ENCODE results near the gene SNX22. TPM values are rescaled to one million over a fixed set of nuclear protein-coding genes. Genes with fewer than 3 reads are reported as not detected.

Gene SNX22
- total RNA-seq, 2 experiments from 2014 or later = 0.14 to 0.19 TPM

- peak overlapping the region; percentile 88 for H3K4me3 Mint-ChIP-seq
- peaks cover 30% of the 10 kb centered on the region for H3K27me3 Mint-ChIP-seq
- H3K4me1 Mint-ChIP-seq (ENCODE audit: low read depth) = peaks cover 42% of the 10 kb centered on the region
- peak overlapping the region in 1 of 2 donors; percentile 30 for H3K27ac ChIP-seq (ENCODE audit: low read depth in 1 of 2, low read length in 2 of 2)
- peak; percentile 96 for ATAC-seq (ENCODE audit: poor library complexity)
- H3K36me3 ChIP-seq (ENCODE audit: insufficient read depth, low read length) = peaks cover 46% of the 10 kb centered on the region
- peaks cover 50% of the 10 kb centered on the region for H3K36me3 Mint-ChIP-seq (ENCODE audit: low read depth)
- peaks cover 18% of the 10 kb centered on the region in 2 experiments for H3K27me3 ChIP-seq (ENCODE audit: control insufficient read depth in 1 of 2, insufficient read depth in 2 of 2, low read length in 2 of 2)
- ChIA-PET CTCF (interaction anchor here (0.5 to 2.7 kb wide), 21 partner anchors 9 to 1110 kb away, joined by 3 to 26 read pairs (median 4); partner anchors contain the start of genes CIAO2A and PPIB), POLR2A (interaction anchor here (0.5 to 2.9 kb wide), 9 partner anchors 9 to 387 kb away, joined by 3 to 48 read pairs (median 3); partner anchors contain the start of genes CIAO2A, PPIB, SNX1 and TRIP4)
- intact Hi-C loops (cut with DNase I, micrococcal nuclease) = loop anchor here in 1 of 2 experiments (5.0 kb wide), 1 partner anchor 56 kb away; the partner anchor contains the start of gene SNX1
- no peaks in the 10 kb centered on the region for H3K9me3 Mint-ChIP-seq
- H3K4me1 ChIP-seq (ENCODE audit: insufficient read depth, low read length) = peaks cover 43% of the 10 kb centered on the region
- H3K27ac Mint-ChIP-seq = peak overlapping the region; percentile 26
- H3K9me3 ChIP-seq (ENCODE audit: control insufficient read depth in 1 of 2, insufficient read depth in 1 of 2, low read length in 2 of 2) = no peaks in the 10 kb centered on the region
- TF ChIP-seq CTCF (IDR thresholded peaks at IDR 0.05) = peak; percentile 90
- peak; percentile 85 to 95 (median 91) for DNase-seq
- no peak overlapping the region for H3K4me3 ChIP-seq (ENCODE audit: low read length)
These were observed 2.2 kb downstream of the SNX22 start for GRCh38 chr15:64153480-64154367.

DNA sequence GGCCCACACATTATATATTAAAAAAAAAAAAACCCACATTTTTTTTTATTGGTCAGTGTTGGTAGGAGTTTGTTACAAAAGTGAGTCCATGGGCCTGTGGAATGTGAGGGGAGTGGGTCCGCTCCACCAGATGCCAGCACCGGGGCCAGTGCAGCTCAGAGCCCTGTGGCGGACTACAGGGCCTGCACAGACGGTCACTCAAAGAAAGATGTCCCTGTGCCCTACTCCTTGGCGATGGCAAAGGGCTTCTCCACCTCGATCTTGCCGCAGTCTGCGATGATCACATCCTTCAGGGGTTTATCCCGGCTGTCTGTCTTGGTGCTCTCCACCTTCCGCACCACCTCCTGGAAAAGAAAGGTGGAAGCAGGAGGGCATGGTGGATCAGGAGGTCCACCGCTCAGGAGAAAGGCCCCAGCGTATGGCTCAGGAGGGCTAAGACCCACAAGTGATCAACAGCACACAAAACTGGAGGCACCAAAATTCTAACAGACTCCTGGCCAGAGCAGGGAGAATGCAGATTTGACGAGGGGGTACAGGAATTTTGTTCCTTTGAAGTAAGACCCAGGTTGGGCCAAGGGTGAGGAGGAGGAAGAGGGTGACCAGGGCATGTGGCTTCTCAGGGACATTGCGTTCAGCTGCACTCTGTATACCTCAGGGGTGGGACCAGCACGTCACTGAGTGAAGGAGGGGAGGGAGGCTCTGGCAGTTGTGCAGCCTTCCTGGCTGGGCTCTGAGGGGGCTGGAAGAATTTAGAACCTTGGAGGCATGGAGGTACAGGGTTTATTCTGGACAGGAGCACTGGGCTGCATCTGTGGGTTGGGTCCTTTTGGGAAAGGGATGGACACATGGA is 4.5 kb downstream of the SNX22 start:
- no peak overlapping the region for H3K4me3 ChIP-seq (ENCODE audit: low read length)
- Mint-ChIP-seq H3K36me3 (ENCODE audit: low read depth) (peaks cover 68% of the 10 kb centered on the region), H3K27me3 (peaks cover 17% of the 10 kb centered on the region), H3K27ac (no peak overlapping the region), H3K9me3 (no peaks in the 10 kb centered on the region), H3K4me1 (ENCODE audit: low read depth) (peaks cover 41% of the 10 kb centered on the region), H3K4me3 (peak overlapping the region; percentile 6)
- POLR2A ChIA-PET = interaction anchor here (0.7 kb wide), 1 partner anchor 30 kb away, joined by 3 read pairs; no protein-coding TSS in a partner anchor
- H3K27ac ChIP-seq (ENCODE audit: low read depth in 1 of 2, low read length in 2 of 2) = no peak overlapping the region
- no peak for ATAC-seq (ENCODE audit: poor library complexity)
- no peak for DNase-seq
- intact Hi-C loops (cut with DNase I, micrococcal nuclease) = no loop called here
- peaks cover 15 to 17% of the 10 kb centered on the region in 2 experiments for H3K27me3 ChIP-seq (ENCODE audit: control insufficient read depth in 1 of 2, insufficient read depth in 2 of 2, low read length in 2 of 2)
- H3K9me3 ChIP-seq (ENCODE audit: control insufficient read depth in 1 of 2, insufficient read depth in 1 of 2, low read length in 2 of 2) = no peaks in the 10 kb centered on the region
- CTCF ChIA-PET = no interaction called here
- peaks cover 69% of the 10 kb centered on the region for H3K36me3 ChIP-seq (ENCODE audit: insufficient read depth, low read length)
- H3K4me1 ChIP-seq (ENCODE audit: insufficient read depth, low read length) = peaks cover 60% of the 10 kb centered on the region
- no peak for TF ChIP-seq CTCF (IDR thresholded peaks at IDR 0.05)

- Histone ChIP-seq H3K27ac (ENCODE audit: low read depth in 1 of 2, low read length in 2 of 2) (no peak overlapping the region), H3K4me1 (ENCODE audit: insufficient read depth, low read length) (peaks cover 60% of the 10 kb centered on the region), H3K4me3 (ENCODE audit: low read length) (no peak overlapping the region), H3K9me3 (ENCODE audit: control insufficient read depth in 1 of 2, insufficient read depth in 1 of 2, low read length in 2 of 2) (no peaks in the 10 kb centered on the region), H3K27me3 (ENCODE audit: control insufficient read depth in 1 of 2, insufficient read depth in 2 of 2, low read length in 2 of 2) (peaks cover 12 to 14% of the 10 kb centered on the region in 2 experiments), H3K36me3 (ENCODE audit: insufficient read depth, low read length) (peaks cover 72% of the 10 kb centered on the region)
- intact Hi-C loops (cut with DNase I, micrococcal nuclease) = no loop called here
- ATAC-seq (ENCODE audit: poor library complexity) = no peak
- Mint-ChIP-seq H3K27ac (peak overlapping the region; percentile 4), H3K36me3 (ENCODE audit: low read depth) (peaks cover 71% of the 10 kb centered on the region), H3K27me3 (peaks cover 16% of the 10 kb centered on the region), H3K9me3 (no peaks in the 10 kb centered on the region), H3K4me1 (ENCODE audit: low read depth) (peaks cover 42% of the 10 kb centered on the region), H3K4me3 (no peak overlapping the region)
- no peak for DNase-seq
- TF ChIP-seq CTCF (IDR thresholded peaks at IDR 0.05) = no peak
- CTCF ChIA-PET = no interaction called here
- POLR2A ChIA-PET = no interaction called here
These were observed 5.3 kb downstream of the SNX22 start for GRCh38 chr15:64156652-64157331.

All from CD4-positive, alpha-beta T cell (primary cell).